Stimulated activated naive CD8-positive, alpha-beta T cell treated with anti-CD3 and anti-CD28 coated beads, Interleukin-15, amount 100 ng/mL, for 72 hours (primary cell): Measurements from ENCODE around the gene SSH2.
A peak's percentile ranks its signal among the peaks of the same experiment; 100 is the strongest.
"Not testable (repeated sequence)": the region's sequence is repeated elsewhere in the genome, so short reads cannot be mapped to it uniquely, and the experiment has no call there.

Experiments used
- ATAC-seq: fragments of 150-1000 bp; cut with Tn5 transposase; 2 replicates; pipeline ENCODE4 v1.10.0; 2021; ENCODE audit warnings: mild to moderate bottlenecking, moderate library complexity
- DNase-seq, 2 donors: peaks; one replicate each; pipeline ENCODE4 v3.0.0; 2021 to 2022
- H3K27ac Mint-ChIP-seq, 2 donors: one replicate each; pipeline ENCODE4 v1.8.0; 2022; ENCODE audit warnings: mild to moderate bottlenecking in 2 of 2, mixed read lengths in 2 of 2, moderate library complexity in 2 of 2
- H3K27me3 Mint-ChIP-seq: one replicate; pipeline ENCODE4 v1.8.0; 2022; ENCODE audit warnings: mixed read lengths
- H3K4me1 Mint-ChIP-seq: one replicate; pipeline ENCODE4 v1.8.0; 2022; ENCODE audit warnings: mild to moderate bottlenecking, mixed read lengths
- H3K4me3 Mint-ChIP-seq, 2 donors: one replicate each; pipeline ENCODE4 v1.8.0; 2022; ENCODE audit warnings: mild to moderate bottlenecking in 2 of 2, mixed read lengths in 2 of 2, moderate library complexity in 1 of 2
- H3K9me3 Mint-ChIP-seq, 2 donors: one replicate each; pipeline ENCODE4 v1.8.0; 2022; ENCODE audit warnings: mixed read lengths in 2 of 2

The SSH2 gene

GRCh38 chr17:29661213-29661612, 268.8 kb downstream of the SSH2 start:
- H3K4me1 Mint-ChIP-seq: peaks cover 44% of the 10 kb centered on the region
- H3K27ac Mint-ChIP-seq: peak overlapping the region in 1 of 2 donors; percentile 2
- ATAC-seq (no peak), DNase-seq (no peak)
- no peak overlapping the region for H3K4me3 Mint-ChIP-seq
- H3K9me3 Mint-ChIP-seq: no peaks in the 10 kb centered on the region
- no peaks in the 10 kb centered on the region for H3K27me3 Mint-ChIP-seq

- Mint-ChIP-seq H3K27ac (peak overlapping the region; percentile 16 to 76), H3K9me3 (no peaks in the 10 kb centered on the region), H3K4me3 (peak overlapping the region; percentile 45 to 55), H3K27me3 (no peaks in the 10 kb centered on the region), H3K4me1 (peaks cover 25% of the 10 kb centered on the region)
- DNase-seq: peak; percentile 10 to 41
- ATAC-seq: peak; percentile 88
These were observed 270.9 kb downstream of the SSH2 start for GRCh38 chr17:29659155-29659554.

GRCh38 chr17:29655323-29655722, 274.7 kb downstream of the SSH2 start:
- no peak overlapping the region for H3K4me3 Mint-ChIP-seq
- no peak for DNase-seq
- H3K4me1 Mint-ChIP-seq: peaks cover 15% of the 10 kb centered on the region
- ATAC-seq: no peak
- H3K27ac Mint-ChIP-seq: no peak overlapping the region
- no peaks in the 10 kb centered on the region for H3K9me3 Mint-ChIP-seq
- H3K27me3 Mint-ChIP-seq: no peaks in the 10 kb centered on the region

- no peak for DNase-seq
- no peaks in the 10 kb centered on the region for H3K27me3 Mint-ChIP-seq
These were observed 275.9 kb downstream of the SSH2 start for GRCh38 chr17:29653995-29654714.

GRCh38 chr17:29652976-29653375, 277.1 kb downstream of the SSH2 start:
- no peaks in the 10 kb centered on the region for H3K27me3 Mint-ChIP-seq
- H3K9me3 Mint-ChIP-seq: no peaks in the 10 kb centered on the region
- H3K27ac Mint-ChIP-seq: no peak overlapping the region

More at GRCh38 chr17:29653995-29654714, 275.9 kb downstream of the SSH2 start:
- H3K9me3 Mint-ChIP-seq: no peaks in the 10 kb centered on the region
- no peak for ATAC-seq
- no peak overlapping the region for H3K27ac Mint-ChIP-seq
- no peak overlapping the region for H3K4me3 Mint-ChIP-seq
- H3K4me1 Mint-ChIP-seq: peaks cover 3% of the 10 kb centered on the region

GRCh38 chr17:29651913-29652312, 278.1 kb downstream of the SSH2 start:
- H3K27ac Mint-ChIP-seq, H3K9me3 Mint-ChIP-seq, H3K27me3 Mint-ChIP-seq, DNase-seq, ATAC-seq, H3K4me3 Mint-ChIP-seq, H3K4me1 Mint-ChIP-seq: not testable (repeated sequence)

More at GRCh38 chr17:29652976-29653375, 277.1 kb downstream of the SSH2 start:
- ATAC-seq (no peak), DNase-seq (no peak)
- H3K4me1 Mint-ChIP-seq: no peaks in the 10 kb centered on the region
- no peak overlapping the region for H3K4me3 Mint-ChIP-seq

GRCh38 chr17:29650396-29650795, 279.6 kb downstream of the SSH2 start:
- no peak for DNase-seq
- H3K27me3 Mint-ChIP-seq: no peaks in the 10 kb centered on the region
- H3K4me3 Mint-ChIP-seq: no peak overlapping the region
- peaks cover 13% of the 10 kb centered on the region for H3K4me1 Mint-ChIP-seq
- peak overlapping the region in 1 of 2 donors; percentile 42 for H3K27ac Mint-ChIP-seq
- H3K9me3 Mint-ChIP-seq: no peaks in the 10 kb centered on the region
- no peak for ATAC-seq

GRCh38 chr17:29649359-29649758, 280.7 kb downstream of the SSH2 start:
- Mint-ChIP-seq H3K27ac (peak overlapping the region in 1 of 2 donors; percentile 5), H3K4me3 (no peak overlapping the region), H3K9me3 (no peaks in the 10 kb centered on the region), H3K27me3 (no peaks in the 10 kb centered on the region), H3K4me1 (peaks cover 19% of the 10 kb centered on the region)
- ATAC-seq: no peak
- no peak for DNase-seq

- Mint-ChIP-seq H3K9me3 (no peaks in the 10 kb centered on the region), H3K27ac (peak overlapping the region in 1 of 2 donors; percentile 54), H3K4me1 (peaks cover 19% of the 10 kb centered on the region), H3K4me3 (no peak overlapping the region), H3K27me3 (no peaks in the 10 kb centered on the region)
- ATAC-seq: no peak
- no peak for DNase-seq
These were observed 282.0 kb downstream of the SSH2 start for GRCh38 chr17:29648005-29648404.

GRCh38 chr17:29645515-29646051, 284.4 kb downstream of the SSH2 start:
- H3K4me3 Mint-ChIP-seq: no peak overlapping the region
- no peaks in the 10 kb centered on the region for H3K27me3 Mint-ChIP-seq
- ATAC-seq: peak; percentile 76
- peak in 1 of 2 donors; percentile 32 for DNase-seq
- no peaks in the 10 kb centered on the region for H3K9me3 Mint-ChIP-seq
- H3K4me1 Mint-ChIP-seq: peaks cover 32% of the 10 kb centered on the region
- peak overlapping the region in 1 of 2 donors; percentile 49 for H3K27ac Mint-ChIP-seq

- DNase-seq (no peak), ATAC-seq (no peak)
- Mint-ChIP-seq H3K9me3 (no peaks in the 10 kb centered on the region), H3K27ac (peak overlapping the region in 1 of 2 donors; percentile 42), H3K4me1 (peaks cover 50% of the 10 kb centered on the region), H3K27me3 (no peaks in the 10 kb centered on the region), H3K4me3 (no peak overlapping the region)
These were observed 286.2 kb downstream of the SSH2 start for GRCh38 chr17:29643817-29644160.

- peak overlapping the region; percentile 74 to 80 for H3K27ac Mint-ChIP-seq
- no peak overlapping the region for H3K4me3 Mint-ChIP-seq
- DNase-seq (no peak), ATAC-seq (no peak)
- H3K27me3 Mint-ChIP-seq: no peaks in the 10 kb centered on the region
- H3K4me1 Mint-ChIP-seq: peaks cover 50% of the 10 kb centered on the region
- H3K9me3 Mint-ChIP-seq: no peaks in the 10 kb centered on the region
These were observed 287.8 kb downstream of the SSH2 start for GRCh38 chr17:29642171-29642611.

GRCh38 chr17:29640981-29641642, 288.9 kb downstream of the SSH2 start:
- Mint-ChIP-seq H3K27me3 (no peaks in the 10 kb centered on the region), H3K27ac (peak overlapping the region in 1 of 2 donors; percentile 6), H3K4me1 (peaks cover 44% of the 10 kb centered on the region), H3K9me3 (no peaks in the 10 kb centered on the region), H3K4me3 (no peak overlapping the region)
- DNase-seq: no peak
- no peak for ATAC-seq

- DNase-seq: no peak
- peak overlapping the region in 1 of 2 donors; percentile 82 for H3K27ac Mint-ChIP-seq
These were observed 289.6 kb downstream of the SSH2 start for GRCh38 chr17:29640413-29640812.

GRCh38 chr17:29633886-29634285, 296.1 kb downstream of the SSH2 start:
- Mint-ChIP-seq H3K4me1 (peaks cover 22% of the 10 kb centered on the region), H3K27me3 (no peaks in the 10 kb centered on the region), H3K9me3 (no peaks in the 10 kb centered on the region), H3K27ac (peak overlapping the region in 1 of 2 donors; percentile 6), H3K4me3 (no peak overlapping the region)
- DNase-seq: no peak
- ATAC-seq: no peak

More at GRCh38 chr17:29640413-29640812, 289.6 kb downstream of the SSH2 start:
- no peaks in the 10 kb centered on the region for H3K9me3 Mint-ChIP-seq
- ATAC-seq: no peak
- no peaks in the 10 kb centered on the region for H3K27me3 Mint-ChIP-seq
- peaks cover 37% of the 10 kb centered on the region for H3K4me1 Mint-ChIP-seq
- H3K4me3 Mint-ChIP-seq: peak overlapping the region in 1 of 2 donors; percentile 10

- Mint-ChIP-seq H3K27me3 (no peaks in the 10 kb centered on the region), H3K27ac (no peak overlapping the region), H3K4me1 (peaks cover 51% of the 10 kb centered on the region), H3K9me3 (no peaks in the 10 kb centered on the region), H3K4me3 (no peak overlapping the region)
- no peak for ATAC-seq
- no peak for DNase-seq
These were observed 299.3 kb downstream of the SSH2 start for GRCh38 chr17:29630630-29631193.
